GM12801 (cell line): Measurements from ENCODE around the gene FBXO5.

Experiments used
- CTCF ChIP-seq: IDR thresholded peaks from one replicate; pipeline ENCODE4 v1.5.1; 2011; ENCODE audit warnings: control low read depth; ENCODE audit not compliant: insufficient read length; ENCODE audit errors: extremely low read depth

The FBXO5 gene

GRCh38 chr6:152982904-152983636 is at the start of gene FBXO5:
FBXO5 (minus strand) TSS chr6:152983041; CDS start chr6:152982959, 82 bp downstream.
- TF ChIP-seq CTCF, result no peak

GRCh38 chr6:153032255-153032882 is 49.5 kb upstream of the FBXO5 start:
- no peak for TF ChIP-seq CTCF

- TF ChIP-seq CTCF, result no peak
Observed at GRCh38 chr6:153031335-153031955, 48.6 kb upstream of the FBXO5 start.

GRCh38 chr6:153028963-153029362 is 46.1 kb upstream of the FBXO5 start:
- TF ChIP-seq CTCF, result no peak

GRCh38 chr6:153028286-153028685 is 45.4 kb upstream of the FBXO5 start:
- TF ChIP-seq CTCF, result no peak

- TF ChIP-seq CTCF, result no peak
Observed at GRCh38 chr6:153027480-153027879, 44.6 kb upstream of the FBXO5 start.

- no peak for TF ChIP-seq CTCF
Observed at GRCh38 chr6:153024709-153025017, 41.8 kb upstream of the FBXO5 start.
